GM19023 (cell line): ENCODE results near the gene MRTFA.
"Not testable (repeated sequence)": the region's sequence is repeated elsewhere in the genome, so short reads cannot be mapped to it uniquely, and the experiment has no call there.

Experiments used
- ATAC-seq: cut with Tn5 transposase; IDR thresholded peaks from one replicate; pipeline ENCODE4 v1.9.1; 2021; ENCODE audit warnings: mild to moderate bottlenecking, moderate library complexity; ENCODE audit not compliant: unreplicated experiment

The MRTFA gene

GRCh38 chr22:40525250-40525884, 111.2 kb downstream of the MRTFA start:
- ATAC-seq: no peak

DNA sequence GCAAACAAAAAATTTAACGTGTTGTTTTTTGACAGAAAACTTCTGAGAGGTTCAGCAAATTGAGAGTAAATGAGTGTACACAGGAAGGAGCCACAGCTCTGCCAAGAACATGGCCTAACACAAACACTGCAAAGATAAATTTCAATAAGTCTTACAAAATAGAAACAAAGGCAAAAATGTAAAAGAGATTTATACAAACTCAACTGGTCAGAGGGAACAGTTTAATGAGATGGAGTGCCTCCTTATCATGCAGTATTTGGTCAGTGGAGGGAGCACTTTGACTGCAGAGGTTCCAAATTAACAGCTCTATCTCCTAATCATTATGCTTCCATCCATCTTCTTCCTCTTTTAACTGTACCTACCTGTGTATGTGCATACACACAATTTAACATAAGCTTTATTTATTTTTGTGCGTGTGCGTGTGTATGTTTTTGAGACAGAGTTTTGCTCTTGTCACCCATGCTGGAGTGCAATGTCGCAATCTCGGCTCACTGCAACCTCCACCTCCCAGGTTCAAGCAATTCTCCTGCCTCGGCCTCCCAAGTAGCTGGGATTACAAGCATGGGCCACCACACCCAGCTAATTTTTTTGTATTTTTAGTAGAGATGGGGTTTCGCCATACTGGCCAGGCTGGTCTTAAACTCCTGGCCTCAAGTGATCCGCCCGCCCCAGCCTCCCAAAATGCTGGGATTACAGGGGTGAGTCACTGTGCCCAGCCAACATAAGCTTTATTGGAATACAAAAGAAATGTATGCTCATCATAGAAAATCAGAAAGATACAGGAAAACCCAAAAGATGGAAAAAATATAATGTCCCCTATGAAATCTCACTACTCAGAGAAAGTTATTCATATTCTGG, 111.9 kb downstream of the MRTFA start:
- no peak for ATAC-seq

DNA sequence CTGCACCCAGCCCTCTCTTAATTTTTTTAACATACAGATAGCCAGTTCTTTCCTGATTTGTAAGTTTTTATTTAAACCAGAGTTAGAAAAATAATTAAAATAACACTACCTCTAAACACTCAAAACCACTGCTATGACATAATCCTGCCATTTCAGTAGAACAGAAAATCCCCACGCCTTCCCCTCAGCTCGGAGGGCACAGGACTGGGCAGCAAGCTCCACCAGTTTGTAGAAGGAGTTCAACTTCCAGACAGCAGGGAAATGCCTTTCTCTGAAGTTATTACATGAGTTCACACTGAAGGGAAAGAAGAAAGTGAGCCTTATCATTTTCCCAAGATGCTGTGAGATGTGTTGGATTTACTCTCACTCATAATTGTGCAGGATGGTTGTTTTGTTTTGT, 114.4 kb downstream of the MRTFA start:
- ATAC-seq: no peak

DNA sequence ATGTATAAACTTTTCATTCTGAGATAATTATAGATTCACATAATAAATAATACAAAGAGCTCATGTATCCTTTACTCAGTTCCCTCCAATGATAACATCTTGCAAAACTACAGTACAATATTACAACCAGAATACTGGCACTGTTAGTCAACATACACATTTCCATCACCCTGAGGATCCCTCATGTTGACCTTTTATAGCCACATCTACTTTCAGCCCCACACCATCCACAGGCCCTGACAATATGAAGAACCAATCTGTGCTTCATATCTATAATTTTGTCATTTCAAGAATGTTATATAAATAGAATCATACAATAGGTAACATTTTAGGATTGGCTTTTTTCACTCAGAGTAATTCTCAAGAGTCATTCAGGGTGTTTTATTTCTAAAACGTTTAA, 115.5 kb downstream of the MRTFA start:
- ATAC-seq: no peak

DNA sequence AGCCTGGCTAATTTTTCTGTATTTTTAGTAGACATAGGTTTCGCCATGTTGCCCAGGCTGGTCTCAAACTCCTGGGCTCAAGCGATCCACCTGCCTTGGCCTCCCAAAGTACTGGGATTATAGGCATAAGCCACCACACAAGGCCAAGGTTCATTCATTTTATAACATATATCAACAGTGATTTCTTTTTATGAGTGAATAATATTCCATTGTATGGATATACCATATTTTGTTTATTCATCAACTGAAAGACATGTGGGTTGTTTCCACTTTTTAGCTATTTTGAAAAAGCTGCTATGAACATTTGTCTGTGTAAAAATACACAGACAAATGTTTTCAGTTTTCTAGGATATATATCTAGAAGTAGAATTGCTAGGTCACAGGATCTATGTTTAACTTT, 116.0 kb downstream of the MRTFA start:
- no peak for ATAC-seq

GRCh38 chr22:40519948-40520331, 116.6 kb downstream of the MRTFA start:
- no peak for ATAC-seq

GRCh38 chr22:40519284-40519947, 117.1 kb downstream of the MRTFA start:
- ATAC-seq: no peak

- no peak for ATAC-seq
Observed at GRCh38 chr22:40518840-40519239, 117.7 kb downstream of the MRTFA start.

DNA sequence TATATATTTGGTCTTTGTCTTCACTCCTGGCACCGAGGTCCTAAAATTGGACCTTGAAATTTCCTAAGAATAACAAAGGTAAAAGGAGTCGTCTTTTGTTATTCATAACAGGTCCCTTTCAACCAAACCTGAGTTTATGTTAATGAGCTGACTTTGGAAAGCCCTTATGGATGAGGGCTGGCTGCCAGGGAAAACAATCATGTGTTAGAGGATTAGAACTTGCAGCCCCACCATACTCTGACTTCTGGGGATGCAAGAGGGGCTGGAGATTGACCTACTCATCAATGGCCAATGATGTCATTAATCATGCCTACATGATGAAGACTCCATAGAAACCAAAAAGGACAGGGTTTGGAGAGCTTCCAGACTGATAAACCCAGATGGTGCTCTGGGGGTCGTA, 118.9 kb downstream of the MRTFA start:
- ATAC-seq: no peak

- ATAC-seq: no peak
Observed at GRCh38 chr22:40516416-40516815, 120.1 kb downstream of the MRTFA start.

- ATAC-seq: no peak
Observed at GRCh38 chr22:40512426-40513136, 123.9 kb downstream of the MRTFA start.

- ATAC-seq: no peak
Observed at GRCh38 chr22:40511604-40512003, 124.9 kb downstream of the MRTFA start.

GRCh38 chr22:40510631-40511364, 125.7 kb downstream of the MRTFA start:
- no peak for ATAC-seq

DNA sequence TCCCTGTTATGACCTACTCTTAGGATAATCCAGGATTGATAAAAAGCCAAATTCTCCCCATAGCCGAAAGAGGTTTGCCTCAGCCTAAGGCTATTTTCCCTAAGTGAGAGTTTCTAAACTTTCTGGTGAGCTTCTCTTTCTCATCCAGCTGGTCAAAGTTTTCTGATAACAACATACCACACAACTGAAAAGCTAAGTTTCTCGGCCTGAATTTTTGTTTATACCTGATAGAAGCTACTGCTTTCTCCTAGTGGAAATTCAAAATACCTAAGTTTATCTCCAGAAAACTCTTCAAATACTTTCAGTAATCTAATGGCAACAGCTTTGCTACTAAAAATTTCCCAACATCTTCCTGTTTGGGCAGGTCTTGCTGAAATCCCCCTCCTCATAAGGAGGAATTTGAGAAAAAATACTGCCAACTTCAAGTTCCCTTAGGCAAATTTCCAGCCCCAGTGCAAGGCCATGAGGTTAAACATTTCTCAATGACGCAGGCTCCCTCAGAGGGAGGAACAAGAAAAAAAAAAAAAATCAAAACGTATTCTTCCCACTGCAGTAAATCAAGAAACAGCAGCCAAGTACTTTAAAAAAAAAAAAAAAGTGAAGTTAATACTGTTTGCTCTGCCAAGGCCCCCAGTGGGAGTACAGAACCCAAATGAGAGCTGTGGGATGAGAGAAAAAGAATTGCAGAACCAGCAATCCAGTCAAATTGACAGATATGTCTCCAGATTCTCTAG, 127.0 kb downstream of the MRTFA start:
- ATAC-seq: no peak

- ATAC-seq: not testable (repeated sequence)
Observed at GRCh38 chr22:40508046-40508445, 128.5 kb downstream of the MRTFA start.

DNA sequence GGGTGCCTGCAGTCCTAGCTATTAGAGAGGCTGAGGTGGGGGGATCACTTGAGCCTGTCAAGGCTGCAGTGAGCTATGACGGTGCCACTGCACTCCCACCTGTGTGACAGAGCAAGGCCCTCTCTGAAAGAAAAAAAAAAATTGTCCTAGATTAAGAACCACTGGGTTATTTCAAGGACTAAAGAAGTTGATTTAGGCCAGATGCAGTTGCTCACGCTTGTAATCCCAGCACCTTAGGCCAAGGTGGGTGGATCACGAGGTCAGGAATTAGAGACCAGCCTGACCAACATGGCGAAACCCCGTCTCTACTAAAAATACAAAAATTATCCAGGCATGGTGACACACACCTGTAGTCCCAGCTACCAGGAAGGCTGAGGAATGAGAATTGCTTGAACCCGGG, 129.0 kb downstream of the MRTFA start:
- no peak for ATAC-seq

- no peak for ATAC-seq
Observed at GRCh38 chr22:40506762-40507161, 129.8 kb downstream of the MRTFA start.

DNA sequence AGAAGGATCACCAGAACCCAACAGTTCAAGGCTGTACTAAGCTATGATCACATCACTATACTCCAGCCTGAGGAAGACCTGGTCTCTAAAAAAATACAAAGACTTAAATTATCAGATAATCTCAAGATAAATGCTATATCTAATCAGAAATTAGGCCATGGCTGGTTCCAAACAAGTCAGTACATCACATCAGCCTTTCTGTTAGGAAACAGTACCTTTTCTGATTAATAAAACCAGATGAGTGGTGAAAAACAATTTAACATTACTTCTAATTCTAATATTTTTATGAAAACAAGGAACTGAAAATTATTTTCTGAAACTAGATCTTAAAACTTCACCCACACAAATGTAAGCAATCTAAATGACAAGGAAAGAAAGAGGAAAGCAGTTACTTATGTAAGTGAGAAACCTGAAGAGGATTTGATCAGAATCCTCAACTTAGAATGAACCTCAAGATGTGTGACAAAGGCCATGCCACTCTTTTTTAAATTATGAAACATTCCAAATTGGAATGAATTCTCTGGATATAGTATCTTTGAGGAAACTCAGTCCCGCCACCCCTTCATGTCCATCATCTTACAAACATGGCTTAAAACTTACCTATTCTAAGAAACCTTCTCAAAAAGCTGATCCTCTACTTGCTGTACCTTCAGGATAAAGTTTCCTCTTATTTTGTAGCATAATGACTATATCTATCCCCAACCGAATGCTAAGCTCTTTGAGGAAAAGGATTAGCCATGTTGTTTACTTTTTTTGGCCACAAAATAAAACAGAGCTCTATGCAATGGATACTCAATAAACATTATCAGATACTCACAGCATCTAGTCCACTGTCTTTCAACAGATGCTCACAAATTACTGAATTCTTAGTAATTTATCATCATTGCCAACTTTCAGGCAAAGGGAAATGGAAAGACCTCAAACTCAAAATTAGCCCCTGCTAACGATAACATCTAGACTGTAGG, 132.0 kb downstream of the MRTFA start:
- ATAC-seq: no peak

- no peak for ATAC-seq
Observed at GRCh38 chr22:40502919-40503318, 133.6 kb downstream of the MRTFA start.
